ENCODE data around the gene DACT3. TPM values are rescaled to one million over a fixed set of nuclear protein-coding genes. Genes with fewer than 3 reads are reported as not detected.

DACT3 gene
- total RNA-seq, 1 donor from 2014 or later: 11.2 TPM

DNA sequence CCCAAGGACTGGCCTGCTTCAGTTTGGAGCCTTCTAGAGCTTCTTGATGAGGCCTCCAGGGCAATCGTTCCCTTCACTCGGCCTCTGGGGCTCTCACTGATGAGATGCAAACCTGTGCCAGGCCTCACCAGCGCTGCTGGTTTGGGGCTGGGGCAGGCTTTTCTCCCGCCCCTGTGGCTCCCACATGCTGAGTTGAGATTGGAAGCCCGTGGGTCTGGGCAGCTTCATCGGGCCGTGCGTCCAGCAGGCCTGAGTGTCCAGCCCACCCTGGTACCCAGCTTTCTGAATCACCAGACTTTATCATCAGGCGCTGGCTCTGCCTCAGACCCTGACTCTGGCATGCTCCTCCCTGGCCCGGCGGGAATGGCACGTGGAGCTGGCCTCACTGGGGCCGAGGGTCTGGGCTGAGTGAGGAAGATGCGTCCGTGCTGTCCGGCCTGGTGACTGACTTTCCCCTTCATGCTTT is 55.6 kb downstream of the DACT3 start:
- Mint-ChIP-seq H3K36me3 (ENCODE audit: unreplicated experiment) (peaks cover 26% of the 10 kb centered on the region), H3K9me3 (ENCODE audit: unreplicated experiment) (no peaks in the 10 kb centered on the region), H3K27ac (ENCODE audit: unreplicated experiment) (no peak overlapping the region), H3K4me1 (ENCODE audit: unreplicated experiment) (peaks cover 31% of the 10 kb centered on the region), H3K27me3 (ENCODE audit: unreplicated experiment) (no peaks in the 10 kb centered on the region), H3K4me3 (ENCODE audit: unreplicated experiment) (no peak overlapping the region)
- no peak for DNase-seq (ENCODE audit: extremely low spot score, unreplicated experiment)
- TF ChIP-seq, protein P1, sequence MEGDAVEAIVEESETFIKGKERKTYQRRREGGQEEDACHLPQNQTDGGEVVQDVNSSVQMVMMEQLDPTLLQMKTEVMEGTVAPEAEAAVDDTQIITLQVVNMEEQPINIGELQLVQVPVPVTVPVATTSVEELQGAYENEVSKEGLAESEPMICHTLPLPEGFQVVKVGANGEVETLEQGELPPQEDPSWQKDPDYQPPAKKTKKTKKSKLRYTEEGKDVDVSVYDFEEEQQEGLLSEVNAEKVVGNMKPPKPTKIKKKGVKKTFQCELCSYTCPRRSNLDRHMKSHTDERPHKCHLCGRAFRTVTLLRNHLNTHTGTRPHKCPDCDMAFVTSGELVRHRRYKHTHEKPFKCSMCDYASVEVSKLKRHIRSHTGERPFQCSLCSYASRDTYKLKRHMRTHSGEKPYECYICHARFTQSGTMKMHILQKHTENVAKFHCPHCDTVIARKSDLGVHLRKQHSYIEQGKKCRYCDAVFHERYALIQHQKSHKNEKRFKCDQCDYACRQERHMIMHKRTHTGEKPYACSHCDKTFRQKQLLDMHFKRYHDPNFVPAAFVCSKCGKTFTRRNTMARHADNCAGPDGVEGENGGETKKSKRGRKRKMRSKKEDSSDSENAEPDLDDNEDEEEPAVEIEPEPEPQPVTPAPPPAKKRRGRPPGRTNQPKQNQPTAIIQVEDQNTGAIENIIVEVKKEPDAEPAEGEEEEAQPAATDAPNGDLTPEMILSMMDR (IDR thresholded peaks at IDR 0.05): no peak

DNA sequence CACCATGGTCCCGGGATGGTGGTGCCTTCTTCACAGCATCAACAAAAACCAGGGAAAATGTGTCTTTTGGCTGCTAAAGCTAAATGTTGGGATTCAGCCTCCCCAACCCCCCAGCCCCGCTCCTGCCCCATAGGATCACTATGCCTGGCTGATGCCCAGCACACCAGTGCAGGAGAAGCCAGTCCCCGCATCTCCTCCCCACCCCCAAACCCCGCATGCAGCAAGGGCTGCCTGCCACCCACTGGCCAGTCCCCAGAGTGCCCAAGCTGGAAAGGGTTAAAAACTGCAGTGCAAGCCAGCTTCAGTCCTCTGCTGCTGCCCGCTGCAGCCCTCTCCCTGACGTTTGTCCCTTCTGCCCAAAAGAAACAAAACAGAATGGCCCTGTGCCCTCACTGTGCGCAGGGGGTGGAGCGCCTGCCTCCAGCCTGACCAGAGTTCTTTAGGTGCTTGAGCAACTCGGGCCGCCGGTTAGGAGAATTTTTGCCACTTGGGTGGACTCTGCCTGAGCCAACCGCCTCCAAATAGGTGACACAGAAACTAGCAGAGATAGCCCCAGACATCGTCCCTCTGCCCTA is 56.1 kb downstream of the DACT3 start:
- Mint-ChIP-seq H3K27ac (ENCODE audit: unreplicated experiment) (no peak overlapping the region), H3K4me1 (ENCODE audit: unreplicated experiment) (peaks cover 36% of the 10 kb centered on the region), H3K27me3 (ENCODE audit: unreplicated experiment) (no peaks in the 10 kb centered on the region), H3K4me3 (ENCODE audit: unreplicated experiment) (no peak overlapping the region), H3K9me3 (ENCODE audit: unreplicated experiment) (no peaks in the 10 kb centered on the region), H3K36me3 (ENCODE audit: unreplicated experiment) (peaks cover 25% of the 10 kb centered on the region)
- no peak for DNase-seq (ENCODE audit: extremely low spot score, unreplicated experiment)
- TF ChIP-seq, protein P1 (IDR thresholded peaks at IDR 0.05): no peak

DNA sequence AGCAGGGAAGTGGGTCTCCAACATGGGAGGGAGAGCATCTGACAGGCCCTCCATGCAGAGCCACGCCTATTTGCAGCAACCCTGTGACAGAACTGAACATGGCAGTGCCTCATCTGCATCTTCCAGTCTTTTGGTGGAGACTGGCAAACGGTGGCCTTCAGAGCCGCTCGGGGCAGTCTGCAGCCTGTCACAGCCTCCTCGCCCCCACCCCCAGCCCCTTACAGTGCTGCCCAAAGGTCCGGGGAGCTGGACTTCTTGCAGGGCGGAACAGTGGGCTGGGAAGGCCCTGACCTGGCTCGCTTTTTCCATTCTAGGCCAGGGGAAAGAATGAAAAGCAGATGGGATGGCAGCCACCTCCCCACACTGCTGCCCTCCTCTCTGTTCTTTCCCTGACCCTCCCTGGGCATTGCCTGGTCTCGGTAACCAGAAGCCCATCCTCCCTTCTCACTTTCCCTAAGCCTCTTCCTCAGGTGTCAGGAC is 57.2 kb downstream of the DACT3 start:
- TF ChIP-seq, protein P1 (IDR thresholded peaks at IDR 0.05): no peak
- H3K9me3 Mint-ChIP-seq (ENCODE audit: unreplicated experiment): peaks cover 2% of the 10 kb centered on the region
- H3K27me3 Mint-ChIP-seq (ENCODE audit: unreplicated experiment): no peaks in the 10 kb centered on the region
- peak overlapping the region; percentile 81 for H3K27ac Mint-ChIP-seq (ENCODE audit: unreplicated experiment)
- H3K4me3 Mint-ChIP-seq (ENCODE audit: unreplicated experiment): peak overlapping the region; percentile 98
- peaks cover 18% of the 10 kb centered on the region for H3K36me3 Mint-ChIP-seq (ENCODE audit: unreplicated experiment)
- DNase-seq (ENCODE audit: extremely low spot score, unreplicated experiment): no peak
- peaks cover 37% of the 10 kb centered on the region for H3K4me1 Mint-ChIP-seq (ENCODE audit: unreplicated experiment)

DNA sequence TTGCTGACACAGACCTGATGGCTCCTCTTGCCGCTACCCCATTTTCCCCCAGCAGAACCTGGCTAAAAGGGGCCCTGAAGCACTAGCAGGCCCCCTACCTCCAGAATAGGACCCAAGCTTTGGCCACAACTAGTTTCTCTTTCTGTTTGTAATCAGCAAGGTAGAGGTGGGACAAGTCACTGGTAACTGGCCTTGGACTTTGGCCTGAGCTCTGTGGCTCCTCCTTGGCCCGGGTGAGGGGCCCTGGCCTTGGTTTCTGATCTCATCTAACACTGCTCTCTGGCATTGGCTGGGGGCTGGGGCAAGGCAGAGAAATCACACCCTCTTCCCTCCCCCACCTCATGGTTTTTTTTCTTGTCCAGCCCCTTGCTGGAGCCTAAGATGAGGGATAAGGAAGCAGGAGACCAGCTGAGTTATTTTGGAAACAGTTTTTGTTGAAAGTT is 57.8 kb downstream of the DACT3 start:
- peaks cover 17% of the 10 kb centered on the region for H3K36me3 Mint-ChIP-seq (ENCODE audit: unreplicated experiment)
- H3K9me3 Mint-ChIP-seq (ENCODE audit: unreplicated experiment): peaks cover 8% of the 10 kb centered on the region
- no peak for DNase-seq (ENCODE audit: extremely low spot score, unreplicated experiment)
- peak overlapping the region; percentile 98 for H3K4me3 Mint-ChIP-seq (ENCODE audit: unreplicated experiment)
- H3K27me3 Mint-ChIP-seq (ENCODE audit: unreplicated experiment): no peaks in the 10 kb centered on the region
- H3K4me1 Mint-ChIP-seq (ENCODE audit: unreplicated experiment): peaks cover 37% of the 10 kb centered on the region
- peak overlapping the region; percentile 81 for H3K27ac Mint-ChIP-seq (ENCODE audit: unreplicated experiment)
- TF ChIP-seq, protein P1 (IDR thresholded peaks at IDR 0.05): no peak

DNA sequence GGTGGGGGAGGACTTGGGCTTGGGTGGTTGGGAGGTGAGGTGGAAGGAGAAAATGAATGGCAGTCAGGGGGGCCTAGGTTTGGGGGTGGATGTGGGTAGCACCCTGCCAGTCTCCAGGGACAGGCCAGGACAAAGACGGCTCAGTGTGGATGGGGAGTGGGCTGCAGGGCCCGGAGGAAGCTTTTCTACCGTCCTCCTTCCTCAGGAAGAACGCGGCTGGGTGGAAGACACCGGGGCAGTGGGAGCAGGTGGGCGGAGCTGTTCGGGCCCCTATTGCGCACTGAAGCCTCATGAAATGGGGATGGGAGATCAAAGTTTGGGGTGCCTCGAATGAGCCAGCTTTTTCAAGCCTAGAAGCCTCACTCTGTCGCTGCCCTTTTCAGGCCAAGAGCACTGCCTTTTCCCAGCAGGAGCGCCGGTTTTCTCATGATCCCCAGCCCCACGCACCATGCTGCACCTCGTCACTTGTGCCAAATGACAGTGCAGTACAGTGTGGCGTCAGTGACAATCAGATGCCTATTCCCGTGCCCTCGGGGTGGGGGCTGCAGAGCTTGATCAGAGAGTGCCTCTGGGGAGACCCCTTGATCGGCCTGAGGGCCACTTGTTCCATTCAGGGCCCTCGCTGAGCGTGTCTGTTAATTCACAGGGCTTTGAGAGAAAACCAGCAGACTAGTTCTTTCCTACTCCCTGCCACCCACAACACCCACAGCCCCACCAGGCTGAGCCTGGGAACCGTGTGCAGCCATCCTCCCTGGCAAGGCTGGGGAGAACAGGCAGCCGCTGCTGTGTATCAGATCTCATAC is 58.4 kb downstream of the DACT3 start:
- H3K27ac Mint-ChIP-seq (ENCODE audit: unreplicated experiment): peak overlapping the region; percentile 81
- peaks cover 10% of the 10 kb centered on the region for H3K9me3 Mint-ChIP-seq (ENCODE audit: unreplicated experiment)
- DNase-seq (ENCODE audit: extremely low spot score, unreplicated experiment): no peak
- peaks cover 10% of the 10 kb centered on the region for H3K36me3 Mint-ChIP-seq (ENCODE audit: unreplicated experiment)
- H3K27me3 Mint-ChIP-seq (ENCODE audit: unreplicated experiment): no peaks in the 10 kb centered on the region
- peak overlapping the region; percentile 98 for H3K4me3 Mint-ChIP-seq (ENCODE audit: unreplicated experiment)
- TF ChIP-seq, protein P1 (IDR thresholded peaks at IDR 0.05): no peak
- H3K4me1 Mint-ChIP-seq (ENCODE audit: unreplicated experiment): peaks cover 37% of the 10 kb centered on the region

Measured in osteocyte (in vitro differentiated cells).